GM21723 (cell line): ENCODE measurements around the gene SPAG16.
"Not testable (repeated sequence)": the region's sequence is repeated elsewhere in the genome, so short reads cannot be mapped to it uniquely, and the experiment has no call there.

ENCODE experiments used
- ATAC-seq: cut with Tn5 transposase; IDR thresholded peaks from one replicate; pipeline ENCODE4 v1.9.1; 2021; ENCODE audit warnings: mild to moderate bottlenecking, moderate library complexity; ENCODE audit not compliant: unreplicated experiment

SPAG16 gene

GRCh38 chr2:213980883-213981282, 696.6 kb downstream of the SPAG16 start:
- no peak for ATAC-seq

GRCh38 chr2:213989207-213989606, 704.9 kb downstream of the SPAG16 start:
- ATAC-seq, result no peak

- no peak for ATAC-seq
Measured at GRCh38 chr2:213991453-213992108, 707.3 kb downstream of the SPAG16 start.

- ATAC-seq, result no peak
Measured at GRCh38 chr2:213995400-213996105, 711.3 kb downstream of the SPAG16 start.

GRCh38 chr2:213998976-213999375, 714.7 kb downstream of the SPAG16 start:
- ATAC-seq, result not testable (repeated sequence)

GRCh38 chr2:214004463-214004862, 720.2 kb downstream of the SPAG16 start:
- ATAC-seq, result no peak

GRCh38 chr2:214005337-214005736, 721.1 kb downstream of the SPAG16 start:
- no peak for ATAC-seq

- no peak for ATAC-seq
Measured at GRCh38 chr2:214006601-214007000, 722.3 kb downstream of the SPAG16 start.

GRCh38 chr2:214011676-214012075, 727.4 kb downstream of the SPAG16 start:
- ATAC-seq, result no peak

- ATAC-seq, result no peak
Measured at GRCh38 chr2:214014551-214015220, 730.4 kb downstream of the SPAG16 start.

GRCh38 chr2:214019229-214019972, 735.1 kb downstream of the SPAG16 start:
- ATAC-seq, result no peak

GRCh38 chr2:214019973-214020345, 735.7 kb downstream of the SPAG16 start:
- ATAC-seq, result no peak

GRCh38 chr2:214029190-214029589, 744.9 kb downstream of the SPAG16 start:
- no peak for ATAC-seq

GRCh38 chr2:214031566-214031965, 747.3 kb downstream of the SPAG16 start:
- no peak for ATAC-seq

GRCh38 chr2:214034417-214034816, 750.2 kb downstream of the SPAG16 start:
- no peak for ATAC-seq

- no peak for ATAC-seq
Measured at GRCh38 chr2:214035091-214035852, 751.0 kb downstream of the SPAG16 start.

- ATAC-seq, result no peak
Measured at GRCh38 chr2:214035921-214036320, 751.7 kb downstream of the SPAG16 start.

GRCh38 chr2:214038186-214038585, 753.9 kb downstream of the SPAG16 start:
- no peak for ATAC-seq

- ATAC-seq, result no peak
Measured at GRCh38 chr2:214050731-214051130, 766.5 kb downstream of the SPAG16 start.

GRCh38 chr2:214051585-214051984, 767.3 kb downstream of the SPAG16 start:
- ATAC-seq, result no peak

- no peak for ATAC-seq
Measured at GRCh38 chr2:214052235-214052634, 768.0 kb downstream of the SPAG16 start.
